Memory B cell (primary cell): Measurements from ENCODE around the gene TSPAN12.

Experiments used
- ATAC-seq: fragments of 150-1000 bp; cut with Tn5 transposase; 2 replicates; pipeline ENCODE4 v1.10.0; 2021; ENCODE audit warnings: low read depth, mild to moderate bottlenecking, moderate library complexity
- DNase-seq, 2 donors: peaks; one replicate each; pipeline ENCODE4 v3.0.0; 2022; ENCODE audit warnings: low spot score in 2 of 2
- H3K27ac Mint-ChIP-seq: one replicate; pipeline ENCODE4 v1.8.0; 2022; ENCODE audit warnings: mild to moderate bottlenecking, moderate library complexity, mixed read lengths
- H3K27me3 Mint-ChIP-seq: one replicate; pipeline ENCODE4 v1.8.0; 2022; ENCODE audit warnings: mixed read lengths
- H3K36me3 Mint-ChIP-seq: one replicate; pipeline ENCODE4 v1.8.0; 2022; ENCODE audit warnings: mild to moderate bottlenecking, mixed read lengths
- H3K4me1 Mint-ChIP-seq: one replicate; pipeline ENCODE4 v1.8.0; 2022; ENCODE audit warnings: mixed read lengths
- H3K4me3 Mint-ChIP-seq: one replicate; pipeline ENCODE4 v1.8.0; 2022; ENCODE audit warnings: mild to moderate bottlenecking, moderate library complexity, mixed read lengths
- H3K9me3 Mint-ChIP-seq: one replicate; pipeline ENCODE4 v1.8.0; 2022; ENCODE audit warnings: mixed read lengths

The TSPAN12 gene

DNA sequence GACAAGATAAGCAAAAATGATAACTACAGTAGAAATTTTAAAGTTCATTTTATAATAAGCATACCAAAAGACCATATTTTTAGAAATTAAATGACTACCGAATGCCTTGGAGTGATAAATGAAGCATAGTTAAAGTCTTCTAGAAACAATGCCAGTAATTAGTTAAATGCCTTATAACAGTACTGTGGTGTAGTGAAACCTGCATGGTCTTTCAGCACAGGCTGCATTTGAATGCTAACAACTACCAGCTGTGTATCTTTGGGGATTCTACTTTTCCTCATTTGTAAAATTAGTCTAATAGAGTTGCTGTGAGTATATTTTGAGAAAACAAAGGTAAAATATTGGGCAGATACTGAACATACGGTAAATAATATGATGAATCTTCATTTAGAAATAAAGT lies 25.1 kb downstream of the TSPAN12 start:
- H3K4me1 Mint-ChIP-seq = no peaks in the 10 kb centered on the region
- ATAC-seq (no peak), DNase-seq (no peak)
- H3K36me3 Mint-ChIP-seq = no peaks in the 10 kb centered on the region
- peaks cover 1% of the 10 kb centered on the region for H3K27me3 Mint-ChIP-seq
- peaks cover 3% of the 10 kb centered on the region for H3K9me3 Mint-ChIP-seq
- no peak overlapping the region for H3K27ac Mint-ChIP-seq
- no peak overlapping the region for H3K4me3 Mint-ChIP-seq

- Mint-ChIP-seq H3K9me3 (peaks cover 3% of the 10 kb centered on the region), H3K27ac (no peak overlapping the region), H3K4me3 (no peak overlapping the region), H3K36me3 (no peaks in the 10 kb centered on the region), H3K4me1 (no peaks in the 10 kb centered on the region), H3K27me3 (peaks cover 3% of the 10 kb centered on the region)
- DNase-seq (no peak), ATAC-seq (no peak)
Observed at GRCh38 chr7:120831260-120831659, 26.7 kb downstream of the TSPAN12 start.

- Mint-ChIP-seq H3K9me3 (peaks cover 3% of the 10 kb centered on the region), H3K4me3 (no peak overlapping the region), H3K27ac (no peak overlapping the region), H3K36me3 (no peaks in the 10 kb centered on the region), H3K27me3 (peaks cover 3% of the 10 kb centered on the region), H3K4me1 (no peaks in the 10 kb centered on the region)
- DNase-seq = no peak
- ATAC-seq = no peak
Observed at GRCh38 chr7:120829487-120829886, 28.5 kb downstream of the TSPAN12 start.

DNA sequence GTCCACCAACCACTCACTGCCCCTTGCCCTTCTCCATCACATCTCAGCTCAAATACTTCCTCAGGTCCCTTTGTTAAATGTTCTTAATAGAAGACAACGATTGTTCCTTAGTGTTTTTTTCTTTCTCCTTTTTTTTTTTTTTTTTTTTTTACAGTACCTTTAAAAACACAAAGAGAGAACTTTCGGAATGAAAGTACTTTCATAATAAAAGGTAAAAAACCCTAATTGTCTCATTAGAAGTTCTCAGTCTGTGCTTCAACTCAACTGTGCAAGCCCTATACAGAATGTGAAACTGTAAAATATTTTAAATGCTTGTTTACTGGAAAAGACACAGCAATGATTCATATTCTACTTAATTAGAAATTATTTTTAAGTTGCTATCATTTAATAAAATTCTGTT lies 29.4 kb downstream of the TSPAN12 start:
- Mint-ChIP-seq H3K36me3 (no peaks in the 10 kb centered on the region), H3K27me3 (peaks cover 3% of the 10 kb centered on the region), H3K4me3 (no peak overlapping the region), H3K27ac (no peak overlapping the region), H3K4me1 (no peaks in the 10 kb centered on the region), H3K9me3 (peaks cover 3% of the 10 kb centered on the region)
- DNase-seq (no peak), ATAC-seq (no peak)

- no peaks in the 10 kb centered on the region for H3K4me1 Mint-ChIP-seq
- peaks cover 6% of the 10 kb centered on the region for H3K27me3 Mint-ChIP-seq
- ATAC-seq = no peak
- peaks cover 3% of the 10 kb centered on the region for H3K9me3 Mint-ChIP-seq
- H3K4me3 Mint-ChIP-seq = no peak overlapping the region
- H3K27ac Mint-ChIP-seq = no peak overlapping the region
- H3K36me3 Mint-ChIP-seq = no peaks in the 10 kb centered on the region
- DNase-seq = no peak
Observed at GRCh38 chr7:120827371-120828118, 30.4 kb downstream of the TSPAN12 start.

GRCh38 chr7:120825576-120825975 lies 32.4 kb downstream of the TSPAN12 start:
- no peaks in the 10 kb centered on the region for H3K4me1 Mint-ChIP-seq

DNA sequence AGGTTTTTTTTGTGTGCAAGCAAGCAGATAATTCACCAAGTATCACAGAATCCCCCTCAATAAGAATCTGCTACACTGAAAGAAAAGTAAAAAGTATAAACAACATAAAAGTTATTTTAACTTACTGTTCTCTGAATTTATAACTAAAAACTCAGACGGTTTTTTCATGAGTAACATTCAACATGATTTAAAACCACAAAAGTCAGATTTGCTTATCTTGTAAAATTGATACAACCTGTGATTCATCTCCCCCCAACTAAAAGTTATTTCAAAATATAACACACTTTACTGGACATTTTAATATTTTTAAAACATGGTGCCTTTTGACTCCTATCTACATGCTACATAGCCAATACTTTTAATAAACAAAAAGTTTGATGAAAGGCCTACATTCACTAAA lies 32.8 kb downstream of the TSPAN12 start:
- Mint-ChIP-seq H3K27me3 (peaks cover 8% of the 10 kb centered on the region), H3K9me3 (no peaks in the 10 kb centered on the region), H3K36me3 (no peaks in the 10 kb centered on the region), H3K27ac (no peak overlapping the region), H3K4me3 (no peak overlapping the region), H3K4me1 (no peaks in the 10 kb centered on the region)
- DNase-seq (no peak), ATAC-seq (no peak)

More at GRCh38 chr7:120825576-120825975, 32.4 kb downstream of the TSPAN12 start:
- Mint-ChIP-seq H3K4me3 (no peak overlapping the region), H3K27me3 (peaks cover 6% of the 10 kb centered on the region), H3K27ac (no peak overlapping the region), H3K9me3 (peaks cover under 1% of the 10 kb centered on the region), H3K36me3 (no peaks in the 10 kb centered on the region)
- DNase-seq (no peak), ATAC-seq (no peak)

DNA sequence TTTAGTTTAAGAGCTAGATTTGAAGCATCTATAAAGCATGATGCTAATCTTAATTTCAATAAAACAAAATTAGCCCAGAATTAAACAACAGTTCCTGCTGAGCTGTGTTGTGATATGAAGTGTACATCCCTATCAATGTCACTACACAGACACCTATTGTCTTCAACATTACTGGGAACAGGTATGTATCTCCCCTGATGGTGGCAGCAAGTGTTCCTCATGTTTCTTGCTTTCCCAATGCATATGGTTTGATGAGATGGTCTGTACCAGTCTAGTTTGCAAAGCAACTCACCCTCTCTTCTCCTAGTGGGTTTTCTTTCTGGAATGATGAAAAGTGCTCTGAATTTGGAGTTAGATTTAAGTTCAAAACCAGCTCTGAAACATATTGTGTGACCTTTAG lies 38.1 kb downstream of the TSPAN12 start:
- no peak for ATAC-seq
- H3K27ac Mint-ChIP-seq = no peak overlapping the region
- H3K4me1 Mint-ChIP-seq = no peaks in the 10 kb centered on the region
- H3K9me3 Mint-ChIP-seq = no peaks in the 10 kb centered on the region
- no peak overlapping the region for H3K4me3 Mint-ChIP-seq
- H3K36me3 Mint-ChIP-seq = no peaks in the 10 kb centered on the region
- H3K27me3 Mint-ChIP-seq = peaks cover 8% of the 10 kb centered on the region
- no peak for DNase-seq

GRCh38 chr7:120817851-120818250 lies 40.1 kb downstream of the TSPAN12 start:
- H3K36me3 Mint-ChIP-seq = no peaks in the 10 kb centered on the region
- H3K4me1 Mint-ChIP-seq = no peaks in the 10 kb centered on the region
- no peak overlapping the region for H3K27ac Mint-ChIP-seq
- DNase-seq (no peak), ATAC-seq (no peak)
- H3K9me3 Mint-ChIP-seq = no peaks in the 10 kb centered on the region
- H3K27me3 Mint-ChIP-seq = peaks cover 9% of the 10 kb centered on the region
- no peak overlapping the region for H3K4me3 Mint-ChIP-seq

GRCh38 chr7:120814253-120814939 lies 43.5 kb downstream of the TSPAN12 start:
- DNase-seq (no peak), ATAC-seq (no peak)
- H3K27me3 Mint-ChIP-seq = peaks cover 6% of the 10 kb centered on the region
- no peaks in the 10 kb centered on the region for H3K36me3 Mint-ChIP-seq
- H3K27ac Mint-ChIP-seq = no peak overlapping the region
- no peaks in the 10 kb centered on the region for H3K9me3 Mint-ChIP-seq
- no peak overlapping the region for H3K4me3 Mint-ChIP-seq
- no peaks in the 10 kb centered on the region for H3K4me1 Mint-ChIP-seq

DNA sequence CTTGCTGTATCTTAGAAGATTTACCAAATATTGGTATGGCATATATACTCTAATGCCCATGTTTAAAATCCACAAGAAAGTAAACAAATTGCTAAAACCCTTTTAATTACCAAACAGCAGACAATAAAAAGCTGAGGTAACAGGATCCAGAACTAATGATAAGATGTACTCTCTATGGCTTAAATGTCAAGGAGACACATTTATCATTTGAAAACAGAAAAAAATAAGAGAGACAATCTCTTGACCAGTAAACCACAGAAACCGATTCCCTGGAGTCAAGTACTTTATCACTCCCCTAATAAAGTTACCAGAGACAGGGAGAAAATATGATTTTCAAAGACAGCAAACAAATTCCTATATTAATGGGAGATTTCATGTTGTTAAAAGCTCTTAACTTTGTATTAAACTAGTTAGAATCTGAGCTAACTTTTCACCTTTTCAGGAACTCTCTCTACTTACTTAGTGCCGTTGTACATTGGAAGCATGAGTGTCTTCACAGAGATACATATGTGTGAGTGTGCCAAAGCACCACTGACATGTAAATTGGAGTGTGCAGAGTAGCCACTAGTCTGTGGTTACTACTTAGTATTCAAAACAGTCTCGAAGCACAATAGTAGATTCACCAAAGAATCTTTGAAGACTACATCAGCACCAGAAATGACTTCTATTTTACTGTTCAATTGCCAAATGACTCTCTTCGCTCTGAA lies 44.2 kb downstream of the TSPAN12 start:
- no peaks in the 10 kb centered on the region for H3K9me3 Mint-ChIP-seq
- H3K27me3 Mint-ChIP-seq = peaks cover 6% of the 10 kb centered on the region
- DNase-seq = no peak
- no peaks in the 10 kb centered on the region for H3K4me1 Mint-ChIP-seq
- H3K4me3 Mint-ChIP-seq = no peak overlapping the region
- no peaks in the 10 kb centered on the region for H3K36me3 Mint-ChIP-seq
- H3K27ac Mint-ChIP-seq = no peak overlapping the region
- no peak for ATAC-seq

- ATAC-seq = no peak
- Mint-ChIP-seq H3K9me3 (no peaks in the 10 kb centered on the region), H3K36me3 (no peaks in the 10 kb centered on the region), H3K4me1 (no peaks in the 10 kb centered on the region), H3K4me3 (no peak overlapping the region), H3K27me3 (peaks cover 6% of the 10 kb centered on the region), H3K27ac (no peak overlapping the region)
- DNase-seq = no peak
Observed at GRCh38 chr7:120813089-120813488, 44.9 kb downstream of the TSPAN12 start.

DNA sequence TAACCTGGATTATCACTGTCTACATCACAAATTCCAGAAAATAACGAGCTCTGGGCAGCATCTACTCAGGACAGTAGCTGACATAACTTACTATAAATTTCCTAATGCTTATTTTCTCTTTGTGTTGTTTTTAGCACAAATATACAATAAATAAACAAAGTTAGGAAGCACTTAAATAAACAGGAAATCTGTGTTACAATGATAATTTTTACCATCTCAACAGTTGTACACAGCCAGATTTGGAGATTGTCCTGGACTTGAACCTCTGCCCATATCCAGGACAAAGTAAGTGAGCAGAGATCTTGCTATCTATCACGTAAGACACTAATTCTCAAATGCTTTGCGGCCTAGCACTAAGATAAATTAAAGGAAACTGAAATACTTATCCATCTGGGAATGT lies 48.7 kb downstream of the TSPAN12 start:
- ATAC-seq = no peak
- Mint-ChIP-seq H3K9me3 (no peaks in the 10 kb centered on the region), H3K27ac (no peak overlapping the region), H3K36me3 (no peaks in the 10 kb centered on the region), H3K27me3 (peaks cover 3% of the 10 kb centered on the region), H3K4me1 (no peaks in the 10 kb centered on the region), H3K4me3 (no peak overlapping the region)
- no peak for DNase-seq

DNA sequence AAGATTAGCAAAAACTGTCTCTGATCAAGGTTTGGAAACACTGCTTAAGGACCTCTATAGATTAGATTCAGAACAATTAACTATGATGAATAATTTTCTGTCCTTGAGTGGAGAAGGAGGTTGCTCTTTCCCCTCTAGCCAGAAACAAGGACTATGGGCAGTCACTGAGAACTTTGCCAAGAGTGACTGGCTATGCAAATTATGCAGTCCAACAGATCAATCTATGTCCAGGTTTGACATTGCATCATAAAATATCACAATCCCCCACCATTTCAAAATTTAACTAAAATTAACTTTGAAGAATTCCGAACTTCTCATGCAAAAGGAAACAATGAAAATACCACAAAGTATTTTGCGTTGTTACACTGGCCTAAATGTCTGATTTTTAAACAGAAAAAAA lies 50.6 kb downstream of the TSPAN12 start:
- no peak for ATAC-seq
- no peak for DNase-seq
- no peaks in the 10 kb centered on the region for H3K27me3 Mint-ChIP-seq
- no peaks in the 10 kb centered on the region for H3K9me3 Mint-ChIP-seq
- H3K4me1 Mint-ChIP-seq = no peaks in the 10 kb centered on the region
- H3K36me3 Mint-ChIP-seq = no peaks in the 10 kb centered on the region
- no peak overlapping the region for H3K27ac Mint-ChIP-seq
- H3K4me3 Mint-ChIP-seq = no peak overlapping the region
